IPS-NIHi11 (cell line): ENCODE data around the gene TBCD.

ENCODE experiments used
- DNase-seq: peaks from one replicate; pipeline ENCODE4 v3.0.0; 2012; ENCODE audit warnings: mixed read lengths, low spot score

Gene TBCD

DNA sequence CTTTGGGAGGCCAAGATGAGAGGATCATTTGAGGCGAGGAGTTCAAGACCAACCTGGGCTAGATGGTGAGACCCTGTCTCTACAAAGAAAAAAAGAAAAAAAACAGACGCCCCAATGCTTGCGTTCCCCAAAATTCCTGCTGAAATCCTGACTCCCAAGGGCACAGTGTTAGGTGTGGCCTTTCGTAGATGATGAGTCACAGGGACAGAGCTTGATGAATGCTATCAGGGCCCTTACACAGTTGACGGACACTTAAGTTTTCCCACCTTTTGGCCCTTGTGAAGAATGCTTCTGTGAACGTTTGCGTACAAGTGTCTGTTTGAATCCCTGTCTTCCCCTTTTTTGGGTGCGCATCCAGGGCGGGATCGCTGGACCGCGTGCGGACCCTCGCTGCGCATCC lies 104.5 kb downstream of the TBCD start:
- DNase-seq = no peak

DNA sequence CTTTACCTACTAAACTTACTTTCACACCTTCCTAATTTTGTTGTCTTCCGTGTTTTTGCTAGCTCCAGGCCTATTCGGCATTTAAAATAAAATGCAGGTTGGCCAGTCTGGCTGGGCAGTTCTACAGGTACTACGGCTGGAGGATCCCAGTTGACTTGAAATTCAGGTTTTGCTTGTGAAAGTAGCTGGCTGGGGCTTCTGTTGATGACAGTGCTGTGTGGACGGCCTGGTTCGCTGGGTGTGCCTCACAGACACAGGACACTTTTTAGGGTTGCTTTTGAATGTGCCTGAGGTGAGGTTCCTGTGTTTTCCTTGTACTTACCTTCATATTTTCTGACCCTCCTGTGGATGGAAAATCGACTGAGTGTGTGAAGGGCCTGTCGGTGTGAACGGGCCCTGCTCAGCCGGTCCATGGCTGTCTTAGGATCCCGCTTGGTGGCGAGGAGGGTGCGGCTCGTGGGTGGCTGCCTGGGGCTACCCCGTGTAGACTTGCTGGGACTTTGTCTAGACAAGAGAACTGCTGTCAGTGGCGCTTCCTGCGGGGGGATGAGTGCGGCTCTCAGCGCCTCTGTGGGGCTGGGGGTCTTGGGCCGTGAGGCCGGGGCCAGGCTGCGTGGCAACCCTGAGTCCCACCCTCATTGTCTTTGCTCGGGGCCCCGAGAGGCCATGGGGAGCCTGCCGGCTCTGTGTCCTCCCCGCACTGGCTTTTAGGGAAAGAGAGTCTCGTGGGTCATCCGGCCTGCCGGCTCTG lies 106.7 kb downstream of the TBCD start:
- no peak for DNase-seq

DNA sequence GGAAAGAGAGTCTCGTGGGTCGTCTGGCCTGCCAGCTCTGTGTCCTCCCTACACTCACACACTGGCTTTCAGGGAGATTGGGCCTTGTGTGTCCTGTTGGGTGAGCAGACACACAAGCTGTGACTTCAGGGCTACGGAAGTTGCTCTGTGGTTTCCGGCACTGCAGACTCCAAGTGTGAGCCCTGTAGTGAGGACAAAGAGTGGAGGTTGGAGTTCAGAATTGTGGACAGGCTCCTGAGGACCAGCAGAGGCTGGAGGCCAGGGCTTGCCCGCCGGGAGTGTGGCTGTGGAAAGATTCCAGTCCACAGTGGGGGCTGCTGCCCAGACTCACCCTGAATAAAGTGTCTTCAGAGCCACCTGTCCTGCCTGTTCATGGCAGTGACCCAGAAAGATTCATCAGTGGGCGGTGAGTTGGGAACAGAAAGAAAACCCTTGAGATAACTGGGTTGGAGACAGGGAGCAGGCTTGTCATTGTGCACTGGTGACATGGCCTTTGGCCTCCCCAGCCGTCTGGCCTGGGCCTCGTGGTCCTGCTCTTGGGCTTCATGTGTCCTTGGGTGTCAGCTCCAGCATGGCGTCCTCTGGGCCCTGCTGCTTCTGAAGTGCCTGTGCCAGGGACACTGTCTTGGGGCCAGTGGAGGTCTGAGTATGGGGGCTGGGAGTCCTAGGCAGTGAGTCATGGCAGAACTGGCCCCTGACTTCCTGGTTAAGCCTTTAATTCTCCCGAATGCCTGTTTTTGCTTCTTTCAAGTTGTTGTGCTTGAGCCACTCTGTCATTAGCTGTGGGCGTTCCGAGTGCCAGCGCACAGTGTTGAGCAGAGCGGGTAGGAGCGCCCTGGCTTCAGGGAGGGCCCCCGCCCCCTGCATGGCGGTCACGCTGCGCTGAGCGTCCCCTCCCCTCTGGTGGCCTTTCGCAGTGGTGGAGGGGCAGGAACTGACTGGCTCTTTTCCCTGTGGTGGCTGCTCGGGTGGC lies 107.9 kb downstream of the TBCD start:
- peak; percentile 62 for DNase-seq

DNA sequence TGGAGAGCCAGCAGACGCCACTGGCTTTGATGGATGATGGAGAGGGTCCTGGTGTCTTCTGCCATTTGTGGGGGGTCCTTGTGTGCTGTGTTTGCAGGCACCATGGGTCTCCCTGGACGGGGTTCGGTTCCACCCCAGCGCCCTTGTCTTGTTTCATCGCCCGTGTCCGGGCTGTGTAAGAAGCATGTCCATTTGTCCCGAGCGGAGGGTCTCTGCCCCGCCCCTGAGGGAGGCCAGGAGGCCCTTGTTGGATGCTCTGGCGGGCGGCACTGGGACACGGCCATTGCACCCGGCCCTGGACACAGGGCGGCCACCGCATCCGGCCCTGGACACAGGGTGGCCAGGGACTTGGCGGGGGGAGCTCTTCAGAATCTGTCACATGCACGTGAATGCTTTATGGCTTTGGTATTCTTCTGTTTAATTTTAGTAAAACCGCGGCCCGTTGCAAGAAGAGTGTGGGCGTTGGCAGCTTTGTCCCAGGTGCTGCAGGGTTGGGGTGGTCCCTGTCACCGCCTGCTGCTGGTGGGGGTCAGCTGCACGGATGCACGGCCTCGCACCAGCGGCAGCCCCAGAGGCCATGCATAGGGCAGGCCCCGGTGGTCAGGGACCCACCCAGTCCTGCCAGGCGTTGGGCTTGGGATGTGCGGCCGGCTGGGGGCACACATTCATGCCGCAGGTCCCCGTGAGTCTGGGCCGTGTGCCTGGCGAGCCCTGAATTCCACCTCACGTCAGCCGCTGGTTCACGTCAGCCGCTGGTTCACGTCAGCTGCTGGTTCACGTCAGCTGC lies 108.9 kb downstream of the TBCD start:
- DNase-seq = no peak

DNA sequence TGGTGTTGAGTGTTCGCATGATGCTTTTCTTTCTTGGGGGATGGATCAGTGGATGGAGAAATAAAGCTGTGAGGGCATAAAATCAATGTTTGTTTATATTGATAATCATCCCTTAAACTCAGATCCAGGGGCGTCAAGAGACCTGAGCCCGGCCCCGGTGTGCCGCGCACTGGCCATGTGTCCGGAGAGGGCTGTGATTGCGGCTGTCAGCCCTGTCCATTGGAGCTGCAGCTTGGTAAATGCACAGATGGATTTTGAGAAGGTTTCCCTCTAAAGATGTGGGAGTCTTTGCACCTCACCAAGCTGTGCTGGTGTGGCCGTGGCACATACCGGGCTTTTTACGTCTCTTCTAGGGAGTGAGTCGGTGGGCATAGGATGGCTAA lies 109.5 kb downstream of the TBCD start:
- DNase-seq = no peak

DNA sequence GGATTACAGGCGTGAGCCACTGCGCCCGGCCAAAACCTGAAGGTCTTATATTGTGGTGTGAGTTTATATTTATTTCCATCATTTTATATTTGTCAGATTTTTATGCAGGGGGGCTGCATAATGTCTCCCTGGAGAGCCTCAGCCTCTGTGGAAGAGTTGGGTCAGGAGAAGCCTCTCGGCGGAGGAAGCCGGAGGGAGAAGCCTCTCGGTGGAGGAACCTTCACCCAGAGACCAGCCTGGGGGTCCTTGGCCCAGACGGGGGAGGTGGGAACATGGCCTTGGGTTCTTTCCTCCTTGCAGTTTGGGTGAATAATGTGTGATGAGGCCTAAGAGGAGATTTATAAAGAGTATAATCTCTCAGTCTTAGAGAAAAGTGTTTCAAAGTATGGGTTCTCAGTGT lies 110.3 kb downstream of the TBCD start:
- no peak for DNase-seq

DNA sequence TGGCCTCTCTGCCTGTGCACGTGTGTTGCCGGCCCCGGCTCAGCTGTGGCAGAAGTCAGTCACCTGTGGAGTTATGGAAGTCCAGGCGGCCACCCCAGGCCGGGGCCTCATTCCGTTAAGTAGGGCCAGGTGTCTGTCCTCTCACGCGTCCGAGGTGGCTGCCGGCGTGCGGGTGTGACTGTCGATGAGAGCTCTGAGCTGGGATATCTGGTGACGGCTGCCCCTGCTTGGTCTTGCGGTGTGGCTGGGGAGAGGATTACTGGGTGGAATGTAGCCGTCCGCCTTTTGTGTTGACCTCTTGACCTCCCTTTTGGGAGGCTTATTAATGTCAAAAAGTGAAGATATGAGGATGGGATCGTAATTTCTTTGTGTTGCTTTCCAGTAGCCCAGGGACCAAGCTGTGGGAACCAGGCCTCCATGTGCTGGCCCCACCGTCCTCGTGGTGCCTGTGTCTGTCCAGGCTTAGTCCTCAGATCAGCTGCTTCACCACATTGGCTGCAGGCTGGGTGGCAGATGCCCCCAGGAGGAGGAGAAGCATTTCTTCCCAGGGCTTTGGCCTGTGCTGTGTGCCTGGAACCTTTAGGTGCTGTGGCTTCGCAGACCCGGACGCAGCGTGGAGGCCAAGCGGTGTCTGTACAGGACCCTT lies 111.0 kb downstream of the TBCD start:
- no peak for DNase-seq

DNA sequence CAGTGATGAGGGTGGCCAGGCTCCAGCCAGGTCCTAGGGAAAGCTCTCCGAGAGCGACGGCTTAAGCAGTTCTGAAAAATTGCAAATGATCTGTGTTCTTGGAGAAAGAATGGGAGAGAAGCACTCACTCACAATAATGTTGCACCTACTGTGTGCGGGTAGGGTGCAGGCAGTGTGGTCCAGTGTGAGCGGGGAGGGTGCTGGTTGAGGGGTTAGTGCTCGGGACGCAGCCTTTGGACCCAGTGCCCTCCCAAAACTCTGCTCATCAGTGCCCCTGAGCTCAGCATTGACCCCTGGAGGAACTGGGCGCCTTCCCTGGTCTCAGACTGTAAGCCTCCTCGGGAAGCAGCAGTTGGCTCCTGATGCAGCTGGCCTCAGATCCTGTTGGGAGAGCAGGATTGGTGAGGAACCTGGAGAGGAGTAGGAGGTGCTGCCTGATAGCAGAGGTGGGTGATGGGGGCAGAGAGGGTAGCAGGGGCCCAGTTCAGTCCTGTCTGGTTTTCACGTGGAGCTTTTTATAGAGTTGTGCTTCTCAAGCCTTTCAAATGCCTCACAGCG lies 111.6 kb downstream of the TBCD start:
- no peak for DNase-seq

DNA sequence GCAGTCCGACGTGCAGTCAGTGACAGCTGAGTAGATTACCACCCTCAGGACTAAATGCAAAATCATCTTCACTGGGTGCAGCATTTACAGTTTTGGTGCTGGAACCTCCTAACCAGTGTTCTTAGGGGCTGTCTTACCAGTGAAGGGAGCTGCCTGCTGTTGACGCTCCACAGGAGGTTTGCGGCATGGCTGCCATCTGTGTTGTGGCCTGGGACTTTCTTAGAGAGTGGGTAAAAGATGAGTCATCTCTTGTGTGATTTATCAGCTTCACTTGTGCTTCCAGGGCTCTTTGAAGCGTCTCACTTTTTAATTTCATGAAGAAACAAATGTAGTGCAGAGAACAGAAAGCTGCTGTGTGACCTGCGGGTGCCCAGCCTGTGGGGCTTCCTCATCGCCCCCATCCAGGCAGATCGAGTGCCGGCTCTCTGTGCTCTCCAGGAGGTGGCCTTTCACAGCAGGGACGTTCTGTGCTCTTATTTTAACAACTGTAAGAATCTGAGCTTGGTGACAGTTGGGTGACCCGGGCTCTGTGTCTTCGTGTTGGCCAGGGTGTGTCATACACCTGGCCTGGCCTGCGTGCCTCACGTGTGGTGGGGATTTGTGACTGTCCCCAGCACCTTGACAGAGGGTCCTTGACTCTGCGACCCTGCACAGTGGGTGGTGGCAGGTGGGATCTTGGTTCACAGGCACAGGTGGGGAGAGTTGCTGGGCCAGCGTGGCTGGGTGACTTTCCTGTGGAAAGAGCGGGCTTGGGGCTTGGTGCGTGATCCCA lies 112.3 kb downstream of the TBCD start:
- DNase-seq = no peak

DNA sequence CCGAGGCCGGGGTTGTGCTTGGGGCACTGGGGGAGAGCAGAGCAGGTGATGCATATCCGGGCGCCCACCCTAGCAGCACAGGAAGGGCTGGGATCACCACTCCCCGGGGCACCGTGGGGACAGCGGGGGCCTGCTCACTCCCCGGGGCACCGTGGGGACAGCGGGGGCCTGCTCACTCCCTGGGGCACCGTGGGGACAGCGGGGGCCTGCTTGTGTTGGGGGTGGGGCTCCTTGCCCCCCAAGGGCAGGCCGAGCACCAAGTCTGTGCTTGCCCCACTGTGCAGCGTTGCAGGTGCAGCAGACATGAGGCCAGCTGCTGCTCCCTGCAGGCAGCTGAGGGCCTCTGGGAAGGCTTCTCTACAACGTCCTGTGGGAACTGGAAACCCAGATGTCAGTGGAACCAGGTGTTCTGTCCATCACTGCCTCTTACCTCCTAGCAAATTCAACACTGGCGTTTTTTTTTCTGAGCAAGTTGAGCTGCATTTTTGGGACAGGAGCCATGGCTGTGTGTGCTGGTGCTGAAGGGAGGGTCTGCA lies 112.9 kb downstream of the TBCD start:
- no peak for DNase-seq

DNA sequence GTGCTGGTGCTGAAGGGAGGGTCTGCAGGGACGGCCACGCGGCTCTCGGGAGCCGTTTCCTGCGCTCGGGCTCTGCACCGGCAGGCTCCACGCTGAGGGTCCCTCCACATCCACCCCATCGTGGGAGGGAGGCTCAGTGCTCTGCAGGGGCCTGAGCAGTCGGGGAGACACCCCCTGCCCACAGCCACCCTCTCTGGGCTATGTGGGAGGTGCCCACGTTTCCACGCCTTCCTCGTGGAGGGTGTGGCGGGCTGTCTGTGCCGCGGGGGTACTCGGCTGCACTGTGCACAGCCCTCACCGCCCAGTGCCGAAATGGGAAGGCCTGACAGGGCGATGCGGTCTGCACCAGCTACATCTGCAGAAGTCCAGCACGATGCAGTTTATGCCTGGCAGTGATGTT lies 113.4 kb downstream of the TBCD start:
- no peak for DNase-seq

DNA sequence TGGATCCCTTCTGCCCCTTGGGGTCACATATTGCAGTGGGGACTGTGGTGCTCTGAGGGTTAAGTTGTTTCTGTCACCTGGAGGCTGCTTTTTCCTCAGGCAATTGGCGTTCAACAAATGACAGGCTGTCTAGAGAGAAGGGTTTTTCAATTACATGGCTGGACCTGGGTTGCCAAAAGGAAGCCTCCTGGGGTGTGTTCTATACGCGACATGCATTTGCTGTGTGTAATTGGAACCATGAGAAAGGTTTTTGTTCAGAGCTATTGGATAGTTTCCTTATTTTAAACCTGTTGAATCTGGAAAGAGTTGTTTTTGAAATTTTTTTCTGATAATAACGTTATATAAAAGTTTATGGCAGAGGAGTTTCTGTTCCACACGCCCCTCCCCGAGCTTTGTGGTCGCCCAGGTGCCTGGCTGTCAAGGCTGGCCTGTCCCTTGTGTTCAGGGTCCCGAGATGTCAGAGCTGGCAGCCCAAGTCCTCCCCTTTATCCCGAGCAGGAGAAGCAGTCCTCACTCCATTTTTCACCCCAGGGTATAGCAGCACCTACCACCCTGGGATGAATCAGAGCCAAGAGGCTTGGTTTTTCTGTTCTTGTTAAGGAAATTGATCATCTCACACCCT lies 114.0 kb downstream of the TBCD start:
- no peak for DNase-seq

DNA sequence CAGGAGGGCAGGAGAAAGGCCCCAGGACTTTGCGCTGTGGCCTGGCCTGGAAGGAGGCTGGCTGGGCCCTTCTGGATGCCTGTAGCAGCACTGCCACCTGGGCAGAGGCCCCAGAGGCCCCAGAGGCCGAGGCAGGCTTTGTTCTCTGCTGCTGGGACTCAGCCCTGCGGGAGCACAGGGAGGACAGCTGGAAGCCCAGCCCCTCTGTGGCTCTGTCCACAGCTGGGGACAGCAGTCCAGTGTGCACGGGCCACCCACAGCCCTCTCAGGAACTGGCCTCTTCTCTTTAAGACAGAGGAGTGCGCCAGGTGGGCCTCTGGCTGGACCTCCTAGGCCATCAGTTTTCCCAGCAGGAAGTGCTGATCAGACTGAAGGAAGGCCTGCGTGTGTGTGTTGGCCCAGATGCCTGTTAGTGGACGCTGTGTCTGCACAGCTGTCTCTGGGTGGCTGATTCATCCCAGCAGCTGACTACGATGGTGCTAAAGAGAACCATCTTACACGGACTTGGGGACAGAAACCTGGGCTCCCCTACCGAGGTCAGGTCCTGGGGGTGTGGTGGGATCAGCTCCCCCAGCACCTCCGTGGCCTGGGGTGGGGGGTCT lies 114.8 kb downstream of the TBCD start:
- no peak for DNase-seq

DNA sequence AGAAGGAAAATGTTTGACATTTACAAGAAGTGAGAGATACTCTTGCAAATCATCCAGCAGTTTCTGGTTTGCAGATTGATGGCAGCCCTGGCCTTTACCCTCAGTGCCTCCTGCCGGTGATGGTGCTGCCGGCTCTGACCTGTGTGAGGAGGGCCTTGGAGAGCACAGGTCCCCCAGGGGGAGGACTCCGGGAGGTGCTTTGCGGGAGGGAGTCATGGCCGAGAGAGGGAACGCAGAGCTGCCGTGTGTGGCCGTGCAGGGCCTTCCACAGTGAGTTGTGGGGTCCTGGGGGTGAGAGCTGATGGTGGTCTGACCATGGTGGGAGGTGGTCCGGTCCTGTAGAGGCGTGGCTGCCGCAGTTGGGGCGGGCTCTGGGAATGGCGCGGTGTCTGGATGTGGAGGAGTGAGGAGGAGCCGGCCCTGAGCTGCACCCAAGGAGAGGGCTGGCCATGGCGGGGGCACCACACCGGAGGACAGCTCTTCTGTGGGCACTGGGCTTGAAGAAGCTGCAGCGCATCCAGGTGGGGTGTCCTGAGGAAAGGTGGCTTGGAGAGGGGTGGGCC lies 116.0 kb downstream of the TBCD start:
- DNase-seq = no peak

DNA sequence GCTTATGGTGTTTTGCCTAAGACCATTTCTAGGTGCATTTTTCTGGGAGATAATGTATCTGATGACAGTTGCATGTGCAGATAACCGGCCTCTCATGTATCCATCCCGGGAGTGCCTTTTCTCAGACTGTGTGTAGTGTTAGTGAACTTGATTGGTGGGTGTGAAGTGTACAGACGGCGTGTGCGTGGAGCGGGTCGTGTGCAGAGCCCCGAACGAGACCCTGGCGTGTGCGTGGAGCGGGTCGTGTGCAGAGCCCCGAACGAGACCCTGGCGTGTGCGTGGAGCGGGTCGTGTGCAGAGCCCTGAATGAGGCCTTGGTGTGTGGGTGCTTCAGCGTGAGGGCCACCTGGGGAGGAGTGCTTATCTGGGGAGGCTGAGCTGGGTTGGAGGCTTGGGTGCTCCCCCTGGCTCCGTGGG lies 116.9 kb downstream of the TBCD start:
- no peak for DNase-seq

DNA sequence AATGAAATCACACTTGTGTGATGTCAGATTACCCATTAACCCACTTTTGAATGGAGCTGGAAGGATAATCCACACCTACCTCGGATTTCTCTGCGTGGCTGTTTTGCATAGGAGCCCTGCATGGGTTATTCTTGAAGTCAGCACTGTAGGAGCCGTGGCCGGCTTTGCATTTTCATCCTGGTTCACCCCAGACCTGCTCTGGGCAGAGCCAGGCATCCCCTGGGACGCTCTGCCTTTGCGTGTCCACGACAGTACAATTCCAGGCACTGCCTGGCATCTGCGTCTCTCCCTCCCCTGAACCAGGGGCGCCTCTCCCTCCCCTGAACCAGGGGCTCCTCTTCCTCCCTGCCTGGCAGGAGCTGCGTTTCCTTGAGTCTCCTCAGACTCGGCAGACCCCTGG lies 117.7 kb downstream of the TBCD start:
- DNase-seq = no peak

DNA sequence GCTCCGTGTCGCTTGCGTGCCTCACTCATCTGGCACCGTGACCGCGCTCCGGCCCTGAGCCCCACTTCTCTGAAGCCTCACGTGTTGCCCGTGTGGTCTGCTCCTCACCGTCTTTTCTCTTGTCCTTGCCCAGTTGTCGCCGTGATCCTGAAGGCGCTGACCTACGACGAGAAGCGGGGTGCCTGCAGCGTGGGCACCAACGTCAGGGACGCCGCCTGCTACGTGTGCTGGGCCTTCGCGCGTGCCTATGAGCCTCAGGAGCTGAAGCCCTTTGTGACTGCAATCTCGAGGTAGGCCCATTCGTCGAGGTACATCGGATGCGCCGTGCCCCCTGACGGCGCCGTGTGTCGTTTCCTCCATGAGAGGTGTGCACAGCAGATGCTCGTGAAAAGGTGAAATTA lies 118.2 kb downstream of the TBCD start:
- DNase-seq = no peak

DNA sequence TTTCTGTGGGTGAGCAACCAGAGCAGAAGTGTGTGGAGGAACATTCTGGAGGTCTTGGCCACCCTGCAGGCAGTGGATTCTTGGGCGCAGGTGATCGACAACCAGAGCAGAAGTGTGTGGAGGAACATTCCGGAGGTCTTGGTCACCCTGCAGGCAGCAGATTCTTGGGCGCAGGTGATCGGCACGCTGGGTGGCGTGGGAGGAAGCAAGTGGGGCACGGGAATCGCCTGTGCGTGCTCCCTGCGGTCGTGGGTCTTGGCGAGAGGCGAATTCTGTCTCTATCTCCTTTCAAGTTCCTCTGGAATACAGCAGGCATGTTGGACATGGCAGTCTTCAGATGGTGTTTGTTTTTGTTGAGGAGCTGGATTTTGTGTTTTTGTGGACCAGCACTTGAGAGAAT lies 118.7 kb downstream of the TBCD start:
- DNase-seq = no peak

DNA sequence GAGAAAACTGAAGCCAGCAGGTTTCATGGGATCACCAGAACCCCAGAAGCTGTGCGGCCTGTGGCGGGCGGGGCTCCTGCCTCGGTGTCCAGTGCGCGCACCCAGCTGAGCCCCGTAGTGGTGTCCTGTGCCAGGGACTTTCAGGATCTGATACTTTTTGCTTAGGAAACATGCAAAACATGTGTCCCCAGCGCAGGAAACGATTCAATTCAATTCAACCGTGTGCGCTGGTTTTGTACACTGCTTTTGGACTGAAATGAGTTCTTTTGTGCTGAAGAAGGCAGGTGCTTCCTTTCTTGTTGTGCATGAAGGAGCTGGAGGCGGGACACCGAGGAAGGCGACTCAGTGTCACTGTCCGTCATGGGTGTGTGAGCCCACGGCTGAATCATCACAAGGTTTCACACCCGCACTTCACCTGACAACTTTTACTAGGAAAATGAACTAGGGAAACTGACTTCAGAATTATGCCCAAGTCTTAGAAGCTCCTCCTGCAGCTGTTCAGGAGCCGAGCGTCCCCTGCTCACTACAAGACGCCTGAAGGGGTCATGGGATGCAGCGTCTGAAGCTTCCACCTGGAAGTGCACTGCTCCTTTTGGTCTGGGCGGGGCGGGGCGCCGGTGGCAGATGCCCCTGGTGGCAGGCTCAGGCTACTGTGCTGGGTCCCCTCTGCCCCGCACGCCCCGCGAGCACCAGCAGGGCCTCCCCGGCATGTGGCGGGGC lies 119.4 kb downstream of the TBCD start:
- DNase-seq = peak; percentile 63
